GM18867 (cell line): Measurements from ENCODE around the gene NUMBL.
A peak's percentile ranks its signal among the peaks of the same experiment; 100 is the strongest.

Source experiments
- ATAC-seq: cut with Tn5 transposase; IDR thresholded peaks from one replicate; pipeline ENCODE4 v1.9.1; 2021; ENCODE audit warnings: mild to moderate bottlenecking, moderate library complexity; ENCODE audit not compliant: unreplicated experiment

Gene NUMBL

DNA sequence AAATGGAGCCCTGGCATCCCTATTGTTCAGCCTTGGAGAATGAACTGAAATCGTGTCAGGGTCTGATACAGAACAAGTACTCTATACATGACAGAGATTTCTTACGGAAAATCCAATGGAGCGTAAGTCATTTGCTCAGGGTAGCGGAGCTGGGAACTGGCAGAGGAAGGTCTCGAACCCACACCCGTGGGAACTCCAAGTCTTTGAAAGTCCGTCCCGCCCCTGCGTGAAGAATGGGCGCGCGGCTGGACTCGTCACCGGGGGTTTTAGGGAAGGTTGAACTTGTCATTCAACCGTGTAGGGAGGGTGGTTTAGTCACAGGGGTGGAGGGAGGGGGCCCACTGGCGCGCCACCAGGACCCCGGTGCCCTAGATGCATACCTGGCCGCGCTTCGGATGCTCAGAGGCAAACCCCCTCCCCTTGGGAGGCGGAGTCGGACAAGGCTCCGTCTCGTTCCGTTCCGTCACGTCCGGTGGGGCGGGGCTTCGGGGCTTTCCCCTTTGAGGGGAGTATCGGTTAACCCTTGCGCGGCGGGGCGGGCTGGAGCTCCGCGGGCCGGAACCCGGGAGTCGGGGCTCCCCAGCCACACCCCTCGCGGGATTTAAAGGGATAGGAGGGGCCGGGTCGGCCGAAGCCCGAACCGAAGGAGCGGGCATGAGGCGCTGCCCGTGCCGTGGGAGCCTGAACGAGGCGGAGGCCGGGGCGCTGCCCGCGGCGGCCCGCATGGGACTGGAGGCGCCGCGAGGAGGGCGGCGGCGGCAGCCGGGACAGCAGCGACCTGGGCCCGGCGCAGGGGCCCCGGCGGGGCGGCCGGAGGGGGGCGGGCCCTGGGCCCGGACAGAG lies 26.3 kb upstream of the NUMBL start, which contains the start of the genes COQ8B and ITPKC:
Gene COQ8B (minus strand): TSS at position 405 of the 843 bp plus-strand sequence. CDS start 2,254 bp downstream, outside the sequence.
Gene ITPKC (plus strand): TSS at position 631 of the 843 bp plus-strand sequence. CDS start 24 bp downstream, at position 655.
- ATAC-seq = peak; percentile 69

DNA sequence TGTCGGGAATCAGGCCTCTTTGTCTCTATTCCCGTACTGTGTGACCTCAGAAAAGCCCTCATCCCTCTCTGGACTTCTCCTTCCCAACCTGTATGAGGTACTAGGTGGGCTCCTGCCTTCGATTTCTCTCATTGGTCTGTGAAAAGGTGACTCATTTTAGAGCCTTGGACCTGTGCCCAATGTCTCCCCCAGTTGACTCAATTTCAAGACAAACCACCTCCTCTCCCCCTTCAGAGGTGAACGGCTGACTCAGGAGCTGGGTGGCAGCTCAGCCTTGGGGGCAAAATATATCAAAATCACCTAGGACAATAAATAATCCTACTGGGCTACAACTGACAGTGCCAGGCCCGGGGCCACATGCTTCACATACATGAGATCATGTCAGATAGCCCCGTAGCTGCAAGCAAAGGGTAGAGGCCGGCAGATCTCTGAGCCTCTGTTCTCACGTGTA lies 25.6 kb upstream of the NUMBL start:
- ATAC-seq = no peak

- peak; percentile 64 for ATAC-seq
Observed at GRCh38 chr19:40714441-40715299, 24.2 kb upstream of the NUMBL start.

GRCh38 chr19:40713939-40714338 lies 23.5 kb upstream of the NUMBL start:
- ATAC-seq = no peak

DNA sequence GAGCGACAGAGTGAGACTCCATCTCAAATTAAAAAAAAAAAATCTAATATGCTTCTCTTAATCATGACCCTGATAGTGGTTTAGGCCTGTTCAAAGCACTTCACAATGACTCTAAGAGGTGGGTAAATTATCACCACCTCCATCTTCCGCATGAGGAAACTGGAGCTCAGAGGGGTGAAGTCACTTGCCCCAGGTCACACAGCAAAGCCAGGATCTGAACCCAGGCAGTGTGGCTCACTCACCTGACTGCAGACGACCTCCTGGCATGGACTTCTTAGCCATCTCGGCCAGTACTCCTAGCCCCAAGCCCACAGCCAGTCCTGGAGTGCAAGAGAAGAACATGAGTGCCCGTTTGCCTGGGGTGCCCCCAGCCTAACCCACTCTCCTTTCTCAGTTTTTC lies 19.4 kb upstream of the NUMBL start:
- no peak for ATAC-seq

DNA sequence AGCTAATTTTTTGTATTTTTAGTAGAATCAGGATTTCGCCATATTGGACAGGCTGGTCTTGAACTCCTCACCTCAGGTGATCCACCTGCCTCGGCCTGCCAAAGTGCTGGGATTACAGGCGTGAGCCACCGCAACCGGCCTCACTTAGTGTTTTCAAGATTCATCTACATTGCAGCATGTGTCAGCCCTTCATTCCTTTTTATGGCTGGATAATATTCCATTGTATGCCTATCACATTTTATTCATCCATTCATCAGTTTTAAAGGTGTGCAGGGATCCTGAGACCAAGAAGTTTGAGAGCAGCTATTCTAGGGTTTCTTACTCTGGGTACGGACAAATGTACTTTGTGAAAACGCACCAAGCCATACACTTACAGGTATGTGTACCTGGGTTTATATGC lies 17.2 kb upstream of the NUMBL start:
- ATAC-seq = no peak

GRCh38 chr19:40705950-40706619 lies 15.6 kb upstream of the NUMBL start:
- ATAC-seq = no peak

DNA sequence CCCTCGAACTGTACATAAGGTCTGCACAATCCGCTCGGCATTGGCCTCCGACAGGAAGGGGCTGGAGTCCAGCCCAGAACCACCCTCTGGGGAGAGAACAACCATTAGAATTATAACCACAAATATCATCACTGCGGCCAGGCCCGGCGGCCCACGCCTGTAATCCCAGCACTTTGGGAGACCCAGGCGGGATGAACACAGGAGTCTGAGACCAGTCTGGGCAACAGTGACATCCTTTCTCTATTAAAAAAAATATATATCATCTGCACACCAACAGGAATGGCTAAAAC lies 14.9 kb upstream of the NUMBL start:
- no peak for ATAC-seq

- no peak for ATAC-seq
Observed at GRCh38 chr19:40704491-40705361, 14.3 kb upstream of the NUMBL start.

GRCh38 chr19:40703029-40703755 lies 12.7 kb upstream of the NUMBL start:
- ATAC-seq = no peak

DNA sequence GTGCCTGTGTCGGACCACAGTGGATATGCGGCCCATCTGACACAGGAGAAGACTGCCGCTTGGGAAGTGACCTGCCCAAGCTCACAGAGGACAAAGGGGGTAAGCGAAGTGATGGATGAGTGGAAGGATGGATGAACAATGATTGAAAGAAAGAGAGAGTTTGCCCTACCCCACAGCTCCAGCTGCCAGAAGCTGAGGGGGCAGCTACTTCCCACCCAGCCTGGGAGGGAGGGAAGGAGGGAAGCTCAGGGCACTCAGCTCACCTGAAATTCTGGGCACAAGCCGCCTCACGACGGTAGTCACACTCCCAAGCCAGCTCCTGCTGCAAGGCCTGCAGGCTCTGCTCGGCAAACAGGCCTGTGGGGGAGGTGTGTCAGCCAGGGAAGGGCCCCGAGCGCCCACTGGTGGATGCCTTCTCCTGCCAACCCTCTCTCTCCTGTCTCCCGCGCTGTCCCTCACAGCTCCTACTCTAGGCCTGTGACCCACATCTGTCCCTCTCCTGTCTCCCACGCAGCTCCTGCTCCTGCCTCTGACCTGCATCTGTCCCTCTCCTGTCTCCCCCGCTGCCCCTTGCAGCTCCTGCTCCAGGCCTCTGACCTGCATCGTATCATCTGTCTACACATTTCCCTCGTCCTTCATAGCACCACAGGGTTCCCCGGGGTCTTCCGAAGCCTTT lies 12.0 kb upstream of the NUMBL start:
- no peak for ATAC-seq

DNA sequence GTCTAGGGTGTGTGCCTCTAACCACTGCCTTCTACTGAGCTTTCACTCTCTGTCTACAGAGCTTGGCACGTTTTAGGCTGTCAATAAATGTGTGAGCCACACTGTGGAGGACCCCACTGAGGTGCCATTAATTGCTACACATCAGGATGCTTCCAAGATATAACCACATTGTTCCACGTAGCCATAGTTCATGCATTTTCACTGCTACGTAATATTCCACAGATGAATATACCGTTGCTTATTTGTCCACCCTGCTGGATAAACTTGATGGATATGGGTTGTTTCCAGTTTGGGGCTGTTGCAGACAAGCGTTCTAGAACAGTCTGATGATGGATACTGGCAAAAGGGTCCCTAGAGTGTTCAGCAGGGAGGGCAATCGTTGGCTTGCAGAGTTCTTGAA lies 11.3 kb upstream of the NUMBL start:
- no peak for ATAC-seq

DNA sequence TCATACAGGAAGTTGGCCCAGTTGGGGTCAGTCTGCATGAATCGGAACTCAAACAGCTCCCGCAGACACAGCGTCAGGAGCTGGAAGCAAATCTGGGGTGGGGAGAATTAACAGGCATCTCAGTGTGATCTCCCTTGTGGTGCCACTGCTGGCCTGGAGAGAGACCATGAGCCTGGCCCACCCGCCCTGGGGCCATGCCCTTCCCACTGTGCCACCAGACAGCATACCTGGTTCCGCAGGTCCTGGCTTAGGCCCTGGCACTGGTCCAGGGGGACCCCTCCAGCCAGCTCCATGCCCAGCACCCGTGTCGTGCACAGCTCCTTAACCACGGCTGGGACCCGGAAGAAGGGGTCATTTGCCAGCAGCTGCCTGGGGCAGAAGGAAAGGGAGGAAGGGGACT lies 9.6 kb upstream of the NUMBL start:
- ATAC-seq = no peak

DNA sequence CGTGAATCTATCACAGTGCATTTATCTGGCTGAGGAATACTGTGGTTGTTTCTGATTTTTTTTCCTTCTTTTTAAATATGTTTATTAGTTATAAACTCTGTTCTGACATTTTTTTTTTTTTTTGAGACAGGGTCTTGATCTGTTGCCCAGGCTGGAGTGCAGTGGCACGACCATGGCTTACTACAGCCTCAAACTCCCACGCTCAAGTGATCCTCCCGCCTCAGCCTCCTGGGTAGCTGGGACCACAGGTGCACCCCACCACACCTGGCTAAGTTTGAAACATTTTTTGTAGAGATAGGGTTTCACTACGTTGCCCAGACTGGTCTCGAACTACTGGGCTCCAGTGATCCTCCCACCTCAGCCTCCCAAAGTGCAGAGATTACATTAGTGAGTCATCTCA lies 6.6 kb upstream of the NUMBL start:
- ATAC-seq = no peak

- no peak for ATAC-seq
Observed at GRCh38 chr19:40695881-40696280, 5.4 kb upstream of the NUMBL start.

DNA sequence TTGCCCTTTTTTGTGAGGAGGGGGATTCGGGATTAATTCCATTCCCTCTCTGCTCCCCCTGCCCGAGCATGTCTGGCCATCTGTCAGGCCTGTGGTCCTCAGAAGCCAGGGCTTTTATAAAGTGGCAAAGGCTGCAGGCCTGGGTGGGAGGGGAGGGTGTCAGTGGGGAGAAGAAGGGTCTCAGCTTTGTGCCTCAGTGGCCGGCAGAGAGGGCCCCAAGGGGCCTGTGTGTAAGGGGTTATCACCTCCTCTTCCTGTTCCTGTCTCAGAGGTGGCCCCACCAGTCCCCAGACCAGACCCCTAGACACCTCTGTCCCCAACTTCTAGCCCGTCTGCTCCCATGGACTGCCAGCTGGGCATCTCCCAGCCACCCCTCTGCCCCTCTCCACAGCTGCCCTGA lies 3.4 kb upstream of the NUMBL start:
- no peak for ATAC-seq

- ATAC-seq = no peak
Observed at GRCh38 chr19:40693150-40693788, 2.8 kb upstream of the NUMBL start.

DNA sequence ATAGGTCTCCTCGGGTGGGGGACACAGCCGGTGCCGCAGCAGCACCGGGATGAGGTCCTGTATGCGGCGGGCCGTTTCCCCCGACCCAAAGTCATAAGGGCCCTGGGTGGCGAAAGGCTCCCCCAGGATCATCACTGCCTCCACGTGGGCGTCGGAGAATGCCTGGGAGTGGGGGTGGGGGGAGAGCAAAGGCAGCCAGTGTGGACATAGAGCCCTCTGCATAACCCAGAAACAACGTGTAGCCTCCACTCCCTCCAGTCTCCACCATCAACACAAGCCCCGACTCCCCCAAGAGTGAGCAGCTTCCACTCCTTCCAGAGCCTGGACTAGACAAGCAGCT lies 1.7 kb upstream of the NUMBL start:
- ATAC-seq = no peak
